GM12878 (cell line): ENCODE results near the gene PPP2R5C. TPM values are rescaled to one million over a fixed set of nuclear protein-coding genes. Genes with fewer than 3 reads are reported as not detected.

Source experiments
- ATAC-seq: fragments of 200-7000 bp; cut with Tn5 transposase; 3 replicates; pipeline ENCODE4 v1.9.1; 2020; ENCODE audit warnings: mild to moderate bottlenecking, moderate library complexity
- BruUV-seq: library from RNA; stranded (reverse); fragments of 400-500 nt; replicated peaks from 2 replicates; lab custom pipeline; 2021; lab: Mats Ljungman, UMichigan
- CTCF ChIA-PET: fragments of 300-600 bp; sonication (Branson Sonifier 250); formaldehyde crosslinking; extraction: SDS; loops from one replicate; lab custom pipeline; 2021; ENCODE audit warnings: inconsistent platforms; lab: Yijun Ruan, JAX
- POLR2A ChIA-PET: fragments of 350-600 bp; formaldehyde crosslinking; extraction: SDS; loops from one replicate; lab custom pipeline; 2021; ENCODE audit warnings: inconsistent platforms; lab: Charles Lee
- RAD21 ChIA-PET: fragments of 300-600 bp; sonication (Branson Sonifier 250); formaldehyde crosslinking; loops from one replicate; lab custom pipeline; 2023; ENCODE audit warnings: antibody characterized with exemption; ENCODE audit not compliant: unreplicated experiment; lab: Charles Lee
- SMC1A ChIA-PET: fragments of 300-600 bp; sonication (Branson Sonifier 250); formaldehyde crosslinking; loops from one replicate; lab custom pipeline; 2023; ENCODE audit not compliant: unreplicated experiment, uncharacterized antibody; lab: Charles Lee
- DNase-seq: peaks from one replicate; pipeline ENCODE4 v3.0.0-alpha.2; 2011; ENCODE audit warnings: low read depth, low spot score
- FAIRE-seq: peaks from 3 replicates; lab custom pipeline; 2011; peaks lifted over from hg19 to GRCh38; lab: Jason Lieb, UNC
- H2AFZ ChIP-seq: 2 replicates; pipeline ENCODE4 v1.6.0; 2011; ENCODE audit warnings: low read depth, low read length, control low read depth; ENCODE audit not compliant: control insufficient read depth
- H3K27ac ChIP-seq: 2 replicates; pipeline ENCODE4 v1.5.1; 2011; ENCODE audit warnings: control low read depth; ENCODE audit not compliant: control insufficient read depth, insufficient read depth
- H3K27me3 ChIP-seq, 2 experiments: replicated peaks in 1 of 2; 2 replicates each; pipeline versions ENCODE4 v1.6.0 to v1.6.1; 2011; ENCODE audit warnings: low read length in 1 of 2; ENCODE audit not compliant: control insufficient read depth in 2 of 2, insufficient read depth in 2 of 2
- H3K36me3 ChIP-seq, 2 experiments: 2 replicates each; pipeline ENCODE4 v1.5.1; 2011; ENCODE audit warnings: low read length in 1 of 2; ENCODE audit not compliant: control insufficient read depth in 2 of 2, insufficient read depth in 2 of 2
- H3K4me1 ChIP-seq: 2 replicates; pipeline ENCODE4 v1.6.1; 2011; ENCODE audit warnings: mild to moderate bottlenecking, low read length, moderate library complexity, mixed read lengths; ENCODE audit not compliant: control insufficient read depth, insufficient read depth
- H3K4me2 ChIP-seq: 2 replicates; pipeline ENCODE4 v1.6.0; 2011; ENCODE audit warnings: control low read depth; ENCODE audit not compliant: control insufficient read depth, insufficient read depth
- H3K4me3 ChIP-seq: fragments of 200-600 bp; sonication (generic); 2 replicates; pipeline ENCODE4 v1.5.1; 2016
- H3K79me2 ChIP-seq: 2 replicates; pipeline ENCODE4 v1.6.0; 2011; ENCODE audit warnings: low read length; ENCODE audit not compliant: control insufficient read depth, insufficient read depth
- H3K9ac ChIP-seq: 2 replicates; pipeline ENCODE4 v1.8.0; 2011; ENCODE audit warnings: low read length, control low read depth, mixed read lengths; ENCODE audit not compliant: control insufficient read depth, insufficient read depth
- H3K9me3 ChIP-seq: replicated peaks from 3 replicates; pipeline ENCODE4 v1.5.1; 2011; ENCODE audit warnings: mild to moderate bottlenecking, low read length; ENCODE audit not compliant: control insufficient read depth, insufficient read depth
- H4K20me1 ChIP-seq: 2 replicates; pipeline ENCODE4 v1.6.0; 2011; ENCODE audit not compliant: control insufficient read depth, insufficient read depth
- CBX5 ChIP-seq: sonication (generic); IDR thresholded peaks from 2 replicates; pipeline ENCODE4 v1.6.1; 2016; ENCODE audit warnings: low read depth, moderate library complexity, mild to moderate bottlenecking, inconsistent platforms
- CREM ChIP-seq: IDR thresholded peaks from 2 replicates; pipeline ENCODE4 v1.6.1; 2014; ENCODE audit warnings: antibody characterized with exemption, low read depth
- IKZF2 ChIP-seq, 2 experiments: fragments of 450-650 bp; IDR thresholded peaks; 2 replicates each; pipeline ENCODE4 v1.6.1; 2017; ENCODE audit warnings: mild to moderate bottlenecking in 2 of 2, moderate library complexity in 2 of 2
- MLLT1 ChIP-seq: fragments of 450-650 bp; IDR thresholded peaks from 2 replicates; pipeline ENCODE4 v1.6.1; 2016; ENCODE audit warnings: mild to moderate bottlenecking
- SUPT20H ChIP-seq: IDR thresholded peaks from 2 replicates; pipeline ENCODE4 v1.6.1; 2011; ENCODE audit warnings: low read depth, mild to moderate bottlenecking, low read length, moderate library complexity, borderline replicate concordance; ENCODE audit not compliant: control insufficient read depth
- YY1 ChIP-seq: IDR thresholded peaks from 2 replicates; pipeline ENCODE4 v1.6.1; 2011; ENCODE audit warnings: low read depth, mild to moderate bottlenecking, low read length
- whole genome bisulfite sequencing: methylation state at CpG from one replicate; pipeline ENCODE4 v1.1.6; 2016; ENCODE audit warnings: low lambda C conversion rate; ENCODE audit not compliant: insufficient replicate concordance, insufficient coverage; ENCODE audit errors: missing lambda C conversion rate; 5-methylcytosine and 5-hydroxymethylcytosine counted together
- in situ Hi-C: fragments of 300-500 bp; cut with MboI; formaldehyde crosslinking; loops from 9 replicates; pipeline ENCODE4 v1.14.3; 2018; ENCODE audit warnings: mixed read lengths
- intact Hi-C: fragments of 100-400 bp; cut with micrococcal nuclease; formaldehyde crosslinking; loops from one replicate; pipeline ENCODE4 v1.14.2; 2022; ENCODE audit not compliant: unreplicated experiment
- polyA plus RNA-seq, 11 experiments: library from polyadenylated mRNA; depleted of rRNA in 4 of 11; unstranded in 6 of 11; stranded (reverse) in 5 of 11; fragments of >200 nt; fragmentation: Nextera tagmentation in 4 of 11; fragmentation: Illumina TruSeq in 1 of 11; extraction: Ambion mirVana in 4 of 11; extraction: Trizol in 1 of 11; gene quantifications; 1 replicate in 1 of 11; 2 replicates in 10 of 11; pipeline versions ENCODE4 v1.2.1 to v1.2.3, GENCODE V29; 2011 to 2016; ENCODE audit warnings: inconsistent platforms in 2 of 11, missing spikeins in 2 of 11, low read depth in 1 of 11
- total RNA-seq, 4 experiments: library from RNA; depleted of rRNA in 3 of 4; stranded (reverse); fragments of >200 nt in 3 of 4; fragmentation: Illumina TruSeq in 1 of 4; extraction: Trizol in 1 of 4; gene quantifications; 2 replicates each; pipeline versions ENCODE4 v1.2.1 to v1.2.3, GENCODE V29; 2013 to 2021

The PPP2R5C gene
- total and polyA plus RNA-seq, 10 of the 15 experiments (the other 5 are each of a cell fraction or from before 2014, with no cell fraction given): 106 to 199 (median 144) TPM

- 97% methylated on average over 11 of the region's 11 CpGs for WGBS
- no peak overlapping the region for H3K27ac ChIP-seq
- no peak overlapping the region for H3K9ac ChIP-seq
- TF ChIP-seq CREM (no peak), YY1 (peak; percentile 60; the same call in 1 of the 2 replicates), SUPT20H (no peak)
- H3K9me3 ChIP-seq: no peaks in the 10 kb centered on the region
- 0 out of 2 replicates have a peak overlapping the region, but pooled peaks have one; percentile 46 for H3K4me2 ChIP-seq
- ChIA-PET SMC1A (interaction anchor here (1.2 to 4.0 kb wide), 3 partner anchors 8 to 26 kb away, joined by 3 to 24 read pairs (median 6); no protein-coding TSS in a partner anchor), POLR2A (interaction anchor here (10.3 kb wide), 1 partner anchor 7 kb away, joined by 176 read pairs; no protein-coding TSS in a partner anchor), CTCF (no interaction called here), RAD21 (no interaction called here)
- BruUV-seq: no TSS peak
- no peak for FAIRE-seq
- peaks cover 96% of the 10 kb centered on the region for H3K79me2 ChIP-seq
- H3K4me3 ChIP-seq: no peak overlapping the region
- H3K27me3 ChIP-seq: no peaks in the 10 kb centered on the region
- intact Hi-C loops (no loop called here), in situ Hi-C loops (no loop called here)
- no peak for ATAC-seq
- no peaks in the 10 kb centered on the region for H4K20me1 ChIP-seq
- no peak overlapping the region for H2AFZ ChIP-seq
- H3K36me3 ChIP-seq: peaks cover 5 to 6% of the 10 kb centered on the region in 2 experiments; a peak in 3 of 4 replicates
- H3K4me1 ChIP-seq: peaks cover 43% of the 10 kb centered on the region
- DNase-seq: no peak
Observed at GRCh38 chr14:101817501-101818001, 56.0 kb downstream of the PPP2R5C start.

- FAIRE-seq (no peak), ATAC-seq (no peak), DNase-seq (no peak)
- intact Hi-C loops: no loop called here
- H3K27ac ChIP-seq: peak overlapping the region; percentile 71
- H3K27me3 ChIP-seq: no peaks in the 10 kb centered on the region
- peaks cover 45% of the 10 kb centered on the region for H3K4me1 ChIP-seq
- RAD21 ChIA-PET: interaction anchor here (1.1 to 4.0 kb wide), 2 partner anchors 9 to 25 kb away, joined by 4 to 24 read pairs; no protein-coding TSS in a partner anchor
- no peaks in the 10 kb centered on the region for H3K9me3 ChIP-seq
- TF ChIP-seq MLLT1 (peak; percentile 95), IKZF2 (IDR thresholded peaks at IDR 0.05) (no peak), CBX5 (no peak)
- peaks cover 5 to 6% of the 10 kb centered on the region in 2 experiments; a peak in 3 of 4 replicates for H3K36me3 ChIP-seq
- CTCF ChIA-PET: interaction anchor here (1.2 to 1.7 kb wide), 3 partner anchors 10 to 49 kb away, joined by 3 to 6 read pairs (median 3); no protein-coding TSS in a partner anchor
- POLR2A ChIA-PET: interaction anchor here (3.7 kb wide), 1 partner anchor 9 kb away, joined by 30 read pairs; no protein-coding TSS in a partner anchor
- no peak overlapping the region for H2AFZ ChIP-seq
- peak overlapping the region; percentile 36 for H3K9ac ChIP-seq
- peak overlapping the region; percentile 82 for H3K4me2 ChIP-seq
- in situ Hi-C loops: no loop called here
- no peaks in the 10 kb centered on the region for H4K20me1 ChIP-seq
- 18% methylated on average over 16 of the region's 16 CpGs for WGBS
- H3K4me3 ChIP-seq: peak overlapping the region; percentile 31; the same call in 1 of the 2 replicates
- SMC1A ChIA-PET: interaction anchor here (1.1 to 4.0 kb wide), 4 partner anchors 10 to 112 kb away, joined by 3 to 24 read pairs (median 8); no protein-coding TSS in a partner anchor
- no TSS peak for BruUV-seq
- H3K79me2 ChIP-seq: peaks cover 96% of the 10 kb centered on the region
Observed at GRCh38 chr14:101819251-101819990, 57.9 kb downstream of the PPP2R5C start.
